CD14-positive monocyte (primary cell): ENCODE data around the gene SLC16A9. TPM values are rescaled to one million over a fixed set of nuclear protein-coding genes. Genes with fewer than 3 reads are reported as not detected.
"Not testable (repeated sequence)": the region's sequence is repeated elsewhere in the genome, so short reads cannot be mapped to it uniquely, and the experiment has no call there.

Experiments
- DNase-seq, 3 donors: peaks; one replicate each; pipeline ENCODE4 v3.0.0-alpha.2; 2011 to 2022
- H2AFZ ChIP-seq: 2 replicates; pipeline ENCODE4 v1.6.0; 2012; ENCODE audit warnings: mild to moderate bottlenecking, low read depth, low read length, inconsistent platforms; ENCODE audit not compliant: insufficient read depth, poor library complexity, severe bottlenecking
- H3K27ac ChIP-seq, 2 donors: 1 replicate in 1 of 2; 2 replicates in 1 of 2; pipeline ENCODE4 v1.5.1; 2012 to 2013; ENCODE audit warnings: low read length in 2 of 2, control low read depth in 1 of 2, inconsistent platforms in 1 of 2, low read depth in 1 of 2, mild to moderate bottlenecking in 1 of 2
- H3K27me3 ChIP-seq, 2 donors: one replicate each; pipeline versions ENCODE4 v1.6.0 to v1.6.1; 2011 to 2013; ENCODE audit warnings: low read length in 2 of 2; ENCODE audit not compliant: control insufficient read depth in 2 of 2, insufficient read depth in 2 of 2
- H3K36me3 ChIP-seq, 2 donors: replicated peaks in 1 of 2; 1 replicate in 1 of 2; 2 replicates in 1 of 2; pipeline versions ENCODE4 v1.5.1 to v1.6.1; 2012 to 2013; ENCODE audit warnings: low read length in 2 of 2, control low read depth in 1 of 2, inconsistent platforms in 1 of 2, mild to moderate bottlenecking in 1 of 2; ENCODE audit not compliant: insufficient read depth in 2 of 2, control insufficient read depth in 1 of 2
- H3K4me1 ChIP-seq, 2 donors: 1 replicate in 1 of 2; 2 replicates in 1 of 2; pipeline versions ENCODE4 v1.5.1 to v1.6.1; 2012 to 2013; ENCODE audit warnings: low read length in 2 of 2, control low read depth in 1 of 2, inconsistent platforms in 1 of 2, mild to moderate bottlenecking in 1 of 2, moderate library complexity in 1 of 2; ENCODE audit not compliant: insufficient read depth in 2 of 2, control insufficient read depth in 1 of 2
- H3K4me2 ChIP-seq: replicated peaks from 2 replicates; pipeline ENCODE3; 2012; ENCODE audit warnings: low read length, moderate library complexity, mild to moderate bottlenecking; ENCODE audit not compliant: poor library complexity, severe bottlenecking; ENCODE audit errors: extremely low read depth
- H3K4me3 ChIP-seq, 3 experiments: fragments of 200-600 bp in 1 of 3; sonication (generic) in 1 of 3; replicated peaks in 1 of 3; 1 replicate in 2 of 3; 2 replicates in 1 of 3; pipeline ENCODE4 v1.5.1; 2011 to 2013; ENCODE audit warnings: low read length in 3 of 3, mild to moderate bottlenecking in 3 of 3, control low read depth in 2 of 3, low read depth in 2 of 3, inconsistent platforms in 1 of 3, moderate library complexity in 1 of 3
- H3K79me2 ChIP-seq: 2 replicates; pipeline ENCODE4 v1.6.0; 2012; ENCODE audit warnings: mild to moderate bottlenecking, control low read depth, inconsistent platforms, low read length, moderate library complexity; ENCODE audit not compliant: insufficient read depth
- H3K9ac ChIP-seq: 2 replicates; pipeline ENCODE4 v1.6.0; 2017; ENCODE audit warnings: low read length, mild to moderate bottlenecking; ENCODE audit not compliant: insufficient read depth, poor library complexity, severe bottlenecking
- H3K9me3 ChIP-seq, 2 donors: replicated peaks in 1 of 2; 1 replicate in 1 of 2; 2 replicates in 1 of 2; pipeline versions ENCODE4 v1.5.1 to v1.6.1; 2012 to 2013; ENCODE audit warnings: low read length in 2 of 2, control low read depth in 1 of 2; ENCODE audit not compliant: control insufficient read depth in 1 of 2, insufficient read depth in 1 of 2
- H4K20me1 ChIP-seq: 2 replicates; pipeline ENCODE4 v1.6.0; 2012; ENCODE audit warnings: mild to moderate bottlenecking, low read length, control low read depth, moderate library complexity; ENCODE audit not compliant: insufficient read depth
- H3K27ac Mint-ChIP-seq, 7 donors: one replicate each; pipeline ENCODE4 v1.8.0; 2020; ENCODE audit warnings: mild to moderate bottlenecking in 7 of 7, mixed read lengths in 7 of 7, moderate library complexity in 6 of 7, inconsistent platforms in 2 of 7
- H3K27me3 Mint-ChIP-seq, 3 donors: one replicate each; pipeline ENCODE4 v1.8.0; 2021 to 2022; ENCODE audit warnings: low read depth in 3 of 3, mild to moderate bottlenecking in 3 of 3, mixed read lengths in 3 of 3, moderate library complexity in 3 of 3, inconsistent platforms in 1 of 3
- H3K36me3 Mint-ChIP-seq, 2 donors: one replicate each; pipeline ENCODE4 v1.8.0; 2020; ENCODE audit warnings: mixed read lengths in 2 of 2, inconsistent platforms in 1 of 2, mild to moderate bottlenecking in 1 of 2
- H3K4me1 Mint-ChIP-seq: one replicate; pipeline ENCODE4 v1.8.0; 2020; ENCODE audit warnings: mild to moderate bottlenecking, mixed read lengths
- H3K4me3 Mint-ChIP-seq, 2 donors: one replicate each; pipeline ENCODE4 v1.8.0; 2020; ENCODE audit warnings: mild to moderate bottlenecking in 2 of 2, mixed read lengths in 2 of 2, moderate library complexity in 1 of 2
- H3K9me3 Mint-ChIP-seq, 7 donors: one replicate each; pipeline ENCODE4 v1.8.0; 2020 to 2022; ENCODE audit warnings: mixed read lengths in 7 of 7, mild to moderate bottlenecking in 6 of 7, moderate library complexity in 6 of 7, inconsistent platforms in 2 of 7
- CTCF ChIP-seq: fragments of 200-600 bp; IDR thresholded peaks from one replicate; pipeline ENCODE4 v1.8.0; 2022; ENCODE audit warnings: antibody characterized with exemption, mild to moderate bottlenecking
- WGBS: methylation state at CpG from one replicate; pipeline ENCODE4 v1.1.5; 2013; ENCODE audit warnings: missing lambda C conversion rate; ENCODE audit not compliant: insufficient coverage; 5-methylcytosine and 5-hydroxymethylcytosine counted together
- intact Hi-C, 2 donors: fragments of 100-400 bp; cut with micrococcal nuclease; formaldehyde crosslinking; loops; one replicate each; pipeline versions ENCODE4 v1.15.0 to v1.15.1; 2023
- polyA plus RNA-seq, 3 donors: library from polyadenylated mRNA; depleted of rRNA in 1 of 3; unstranded in 2 of 3; stranded (reverse) in 1 of 3; fragments of 300-500 nt in 2 of 3; fragments of >200 nt in 1 of 3; fragmentation: Illumina TruSeq in 2 of 3; gene quantifications; 1 replicate in 2 of 3; 2 replicates in 1 of 3; pipeline ENCODE4 v1.2.3, GENCODE V29; 2012 to 2021

The SLC16A9 gene
- polyA plus RNA-seq, 3 donors = not detected

DNA sequence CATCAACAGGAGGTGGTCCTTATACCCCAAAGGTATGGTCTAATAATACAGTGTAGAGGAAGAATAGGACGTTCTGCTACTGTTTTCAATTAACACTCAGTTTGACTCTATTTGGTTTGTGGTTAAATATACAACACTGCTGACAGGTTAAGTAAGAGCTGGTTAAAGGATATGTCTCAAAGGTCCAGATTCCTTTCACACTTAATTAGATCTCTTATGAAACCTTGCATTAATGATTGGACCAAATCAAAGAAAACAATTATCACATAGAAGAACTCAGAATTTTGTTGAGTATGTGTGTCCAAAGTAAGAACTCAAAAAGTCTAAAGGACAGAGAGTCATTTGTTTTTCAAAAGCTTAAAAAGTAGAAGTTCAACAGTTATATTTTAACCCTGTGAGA lies 25.6 kb upstream of the SLC16A9 start:
- TF ChIP-seq CTCF = no peak
- H3K9me3 Mint-ChIP-seq = peaks cover 0 to 5% (median 3%) of the 10 kb centered on the region in 7 donors
- peaks cover 3% of the 10 kb centered on the region for H3K4me1 Mint-ChIP-seq
- H3K4me2 ChIP-seq = no peak overlapping the region
- H3K4me1 ChIP-seq = no peaks in the 10 kb centered on the region
- no peaks in the 10 kb centered on the region for H3K36me3 Mint-ChIP-seq
- intact Hi-C loops = no loop called here
- H3K27me3 ChIP-seq = no peaks in the 10 kb centered on the region
- H3K9ac ChIP-seq = no peak overlapping the region
- H2AFZ ChIP-seq = no peak overlapping the region
- H3K4me3 Mint-ChIP-seq = no peak overlapping the region
- DNase-seq = no peak
- H3K79me2 ChIP-seq = no peaks in the 10 kb centered on the region
- no peak overlapping the region for H3K4me3 ChIP-seq
- H3K27ac ChIP-seq = no peak overlapping the region
- no peaks in the 10 kb centered on the region for H4K20me1 ChIP-seq
- peaks cover 0 to 3% (median 1%) of the 10 kb centered on the region in 3 donors for H3K27me3 Mint-ChIP-seq
- H3K27ac Mint-ChIP-seq = no peak overlapping the region
- no peaks in the 10 kb centered on the region for H3K36me3 ChIP-seq
- WGBS = no CpG with 5 or more reads among the region's 1 CpG
- no peaks in the 10 kb centered on the region for H3K9me3 ChIP-seq

DNA sequence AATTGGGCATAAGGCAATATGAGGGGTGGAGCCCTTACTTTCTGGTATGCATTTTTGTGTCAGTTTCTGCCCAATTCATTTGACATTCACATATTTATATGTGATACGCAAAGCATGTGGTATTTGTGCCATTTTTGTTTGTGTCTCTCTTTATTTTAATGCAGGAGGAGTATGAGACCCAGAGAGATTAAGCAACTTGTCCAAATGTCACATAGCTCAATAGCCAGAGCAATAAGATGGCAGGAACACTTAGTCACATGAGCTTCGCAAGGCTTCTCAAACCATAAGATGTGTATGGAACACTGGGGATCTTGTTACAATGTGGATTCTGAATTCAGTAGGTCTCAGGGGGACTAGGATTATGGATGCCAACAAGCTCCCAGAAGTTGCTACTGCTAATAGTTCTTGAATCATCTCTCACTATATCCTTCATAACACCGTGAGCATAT lies 24.4 kb upstream of the SLC16A9 start:
- H3K4me1 ChIP-seq = no peaks in the 10 kb centered on the region
- no peaks in the 10 kb centered on the region for H3K79me2 ChIP-seq
- H2AFZ ChIP-seq = no peak overlapping the region
- DNase-seq = no peak
- no peak overlapping the region for H3K27ac Mint-ChIP-seq
- peaks cover 0 to 5% (median 3%) of the 10 kb centered on the region in 7 donors for H3K9me3 Mint-ChIP-seq
- intact Hi-C loops = no loop called here
- H3K27ac ChIP-seq = no peak overlapping the region
- H3K4me3 Mint-ChIP-seq = no peak overlapping the region
- H4K20me1 ChIP-seq = no peaks in the 10 kb centered on the region
- H3K4me2 ChIP-seq = no peak overlapping the region
- H3K4me1 Mint-ChIP-seq = peaks cover 3% of the 10 kb centered on the region
- peaks cover 0 to 3% (median 1%) of the 10 kb centered on the region in 3 donors for H3K27me3 Mint-ChIP-seq
- H3K4me3 ChIP-seq = no peak overlapping the region
- H3K9me3 ChIP-seq = no peaks in the 10 kb centered on the region
- H3K27me3 ChIP-seq = no peaks in the 10 kb centered on the region
- H3K9ac ChIP-seq = no peak overlapping the region
- H3K36me3 Mint-ChIP-seq = no peaks in the 10 kb centered on the region
- no peak for TF ChIP-seq CTCF
- WGBS = 89% methylated on average over 1 of the region's 3 CpGs
- no peaks in the 10 kb centered on the region for H3K36me3 ChIP-seq

DNA sequence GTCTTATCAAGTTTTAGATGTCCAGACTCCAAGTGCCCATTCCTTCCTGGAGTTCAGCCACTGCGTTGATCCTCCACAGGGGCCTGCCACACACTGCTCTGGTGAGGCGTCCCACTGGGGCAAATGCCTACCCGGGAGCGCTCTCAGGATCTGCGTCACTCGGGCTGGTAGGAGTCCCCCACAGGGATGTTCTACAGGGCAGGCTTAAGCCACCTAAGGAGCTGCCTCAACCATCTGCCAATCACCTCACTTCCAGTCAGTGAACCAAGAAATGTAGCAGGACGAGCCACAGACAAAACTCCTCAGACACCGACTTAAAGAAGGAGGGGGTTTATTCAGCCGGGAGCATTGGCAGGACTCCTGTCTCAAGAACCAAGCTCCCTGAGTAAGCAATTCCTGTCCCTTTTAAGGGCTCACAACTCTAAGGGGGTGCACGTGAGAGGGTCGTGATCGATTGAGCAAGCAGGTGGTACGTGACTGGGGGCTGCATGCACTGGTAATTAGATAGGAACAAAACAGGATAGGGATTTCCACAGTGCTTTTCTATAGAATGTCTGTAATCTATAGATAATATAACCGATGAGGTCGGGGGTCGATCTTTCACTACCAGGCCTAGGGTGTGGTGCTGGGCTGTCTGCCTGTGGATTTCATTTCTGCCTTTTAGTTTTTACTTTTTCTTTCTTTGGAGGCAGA lies 23.8 kb upstream of the SLC16A9 start:
- H3K27me3 ChIP-seq, H3K4me3 ChIP-seq, H3K4me1 Mint-ChIP-seq, H3K9ac ChIP-seq, H4K20me1 ChIP-seq, H3K79me2 ChIP-seq, H3K27ac Mint-ChIP-seq, DNase-seq, H3K27me3 Mint-ChIP-seq, H3K4me3 Mint-ChIP-seq, H3K27ac ChIP-seq, H3K36me3 Mint-ChIP-seq, H3K4me2 ChIP-seq, H3K4me1 ChIP-seq, H3K9me3 ChIP-seq, H3K9me3 Mint-ChIP-seq, H3K36me3 ChIP-seq, intact Hi-C loops, H2AFZ ChIP-seq: not testable (repeated sequence)
- WGBS = 96% methylated on average over 8 of the region's 16 CpGs
